GM21529 (cell line): ENCODE data around the gene ARAF.
A peak's percentile ranks its signal among the peaks of the same experiment; 100 is the strongest.

ENCODE experiments used
- ATAC-seq: cut with Tn5 transposase; IDR thresholded peaks from one replicate; pipeline ENCODE4 v1.9.1; 2021; ENCODE audit not compliant: unreplicated experiment

ARAF gene

DNA sequence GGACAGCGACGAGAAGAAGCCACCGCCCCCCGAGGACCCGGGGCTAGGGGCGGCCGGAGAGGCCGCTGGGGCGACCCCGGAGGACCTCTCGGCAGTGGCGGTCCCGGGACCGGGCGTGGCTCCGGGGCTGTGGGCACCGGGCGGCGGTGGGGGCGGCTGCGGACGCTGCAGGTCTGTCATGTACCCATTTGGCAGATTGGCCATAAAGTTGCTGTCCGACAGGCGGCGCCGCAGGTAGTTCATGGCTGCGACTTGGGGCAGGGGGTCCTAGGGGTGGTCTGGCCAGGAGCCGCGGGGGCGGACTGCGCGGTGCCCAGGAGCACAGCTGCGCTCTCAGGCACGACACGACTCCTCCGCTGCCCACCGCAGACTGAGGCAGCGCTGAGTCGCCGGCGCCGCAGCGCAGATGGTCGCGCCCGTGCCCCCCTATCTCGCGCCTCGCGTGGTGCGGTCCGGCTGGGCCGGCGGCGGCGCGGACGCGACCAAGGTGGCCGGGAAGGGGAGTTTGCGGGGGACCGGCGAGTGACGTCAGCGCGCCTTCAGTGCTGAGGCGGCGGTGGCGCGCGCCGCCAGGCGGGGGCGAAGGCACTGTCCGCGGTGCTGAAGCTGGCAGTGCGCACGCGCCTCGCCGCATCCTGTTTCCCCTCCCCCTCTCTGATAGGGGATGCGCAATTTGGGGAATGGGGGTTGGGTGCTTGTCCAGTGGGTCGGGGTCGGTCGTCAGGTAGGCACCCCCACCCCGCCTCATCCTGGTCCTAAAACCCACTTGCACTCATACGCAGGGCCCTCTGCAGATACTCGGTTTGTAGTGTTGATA, 58.7 kb downstream of the ARAF start, which contains the start of gene SYN1:
TSS of gene SYN1 (minus strand) at position 372 of the 817 bp plus-strand sequence. CDS start at position 243, 129 bp downstream.
- peak; percentile 59 for ATAC-seq

DNA sequence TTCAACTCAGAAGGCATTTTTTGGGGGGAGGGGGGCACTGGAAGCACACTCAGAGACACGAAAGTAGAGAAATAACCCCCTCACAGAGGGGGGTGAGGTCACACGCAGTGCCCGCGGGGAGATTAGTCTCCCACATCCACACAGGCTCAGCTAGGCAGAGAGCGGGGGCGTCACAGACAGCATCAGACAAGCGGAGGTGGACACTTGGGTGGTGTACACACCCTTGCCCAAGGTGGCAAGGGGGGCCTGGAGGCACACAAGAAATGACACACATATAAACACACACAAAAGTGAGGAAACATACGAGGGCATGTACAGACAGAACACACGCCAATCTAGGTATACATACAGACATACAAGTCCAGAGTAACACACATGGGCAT, 59.3 kb downstream of the ARAF start:
- ATAC-seq: no peak
